Spinal cord (tissue), 10 donors: ENCODE data around the gene NHERF2. TPM values are rescaled to one million over a fixed set of nuclear protein-coding genes. Genes with fewer than 3 reads are reported as not detected.

Experiments used
- DNase-seq, 6 donors: peaks; one replicate each; pipeline versions ENCODE4 v3.0.0 to v3.0.0-alpha.2; 2013 to 2015; ENCODE audit warnings: low spot score in 6 of 6, low read depth in 4 of 6
- H3K27ac ChIP-seq: one replicate; pipeline ENCODE4 v1.5.1; 2013; ENCODE audit warnings: low read depth, low read length, control low read depth
- H3K27me3 ChIP-seq: one replicate; pipeline ENCODE4 v1.6.1; 2013; ENCODE audit warnings: low read length; ENCODE audit not compliant: control insufficient read depth, insufficient read depth
- H3K36me3 ChIP-seq: one replicate; pipeline ENCODE4 v1.6.1; 2013; ENCODE audit warnings: low read length; ENCODE audit not compliant: control insufficient read depth, insufficient read depth
- H3K4me1 ChIP-seq: one replicate; pipeline ENCODE4 v1.6.1; 2013; ENCODE audit warnings: low read length; ENCODE audit not compliant: control insufficient read depth, insufficient read depth
- H3K4me3 ChIP-seq: one replicate; pipeline ENCODE4 v1.5.1; 2013; ENCODE audit warnings: low read depth, low read length, control low read depth
- H3K9me3 ChIP-seq: one replicate; pipeline ENCODE4 v1.6.1; 2013; ENCODE audit warnings: low read length; ENCODE audit not compliant: control insufficient read depth, insufficient read depth
- WGBS: methylation state at CpG from one replicate; pipeline ENCODE4 v1.1.5; 2013; ENCODE audit warnings: missing lambda C conversion rate; ENCODE audit not compliant: insufficient coverage; 5-methylcytosine and 5-hydroxymethylcytosine counted together
- polyA plus RNA-seq, 2 donors: library from polyadenylated mRNA; unstranded; fragments of 120-200 nt; gene quantifications; one replicate each; pipeline ENCODE4 v1.2.1, GENCODE V29; 2013; ENCODE audit not compliant: insufficient read length in 2 of 2
- total RNA-seq, 2 donors: library from RNA; depleted of rRNA in 1 of 2; stranded (reverse); fragments of 120-200 nt in 1 of 2; fragments of >200 nt in 1 of 2; gene quantifications; one replicate each; pipeline versions ENCODE4 v1.2.3 to v1.2.4, GENCODE V29; 2013 to 2014
- donor health status: healthy.

Gene NHERF2
- total and polyA plus RNA-seq, 4 donors, result 25.6 to 95.7 (median 67.8) TPM

DNA sequence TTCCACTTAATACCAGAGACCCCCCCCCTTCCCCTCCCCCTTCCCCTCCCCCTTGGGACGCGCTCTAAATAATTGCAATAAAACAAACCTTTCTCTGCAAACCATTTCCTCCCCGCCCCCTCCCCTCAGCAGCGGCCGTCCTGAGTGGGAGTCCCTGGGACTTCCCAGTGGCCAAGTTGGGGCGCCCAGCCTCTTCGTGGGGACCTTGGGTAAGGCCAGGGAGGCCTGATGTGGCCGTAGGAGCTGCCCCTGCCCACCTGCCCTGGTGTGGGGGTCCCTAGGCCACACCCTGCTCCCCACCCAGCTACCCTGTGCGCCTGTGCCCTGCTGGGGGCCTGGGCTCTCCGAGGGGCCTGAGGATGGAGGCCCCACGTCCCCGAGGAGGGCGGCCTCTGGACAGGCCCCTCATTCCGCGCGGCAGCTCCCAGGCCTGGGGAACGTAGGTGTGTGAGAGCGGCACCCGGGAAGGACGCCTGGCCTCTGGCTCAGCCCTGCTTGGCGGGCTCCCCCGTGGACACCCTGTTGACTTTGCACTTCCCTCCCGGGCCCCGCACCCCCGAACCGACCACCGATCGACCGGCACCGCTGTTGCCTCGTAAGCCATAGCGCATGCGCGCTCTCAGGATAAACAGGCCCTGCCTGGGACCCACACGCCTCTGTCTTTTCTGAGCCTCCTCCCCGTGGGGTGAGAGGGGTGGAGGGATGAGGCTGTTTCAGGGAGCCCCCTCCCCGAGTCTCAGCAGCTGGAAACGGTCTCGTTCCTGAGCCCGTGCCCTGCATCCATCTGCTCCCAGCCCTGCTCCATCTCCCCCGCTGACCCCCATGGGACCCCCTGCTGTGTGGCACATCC, 11.9 kb downstream of the NHERF2 start:
- no peaks in the 10 kb centered on the region for H3K27me3 ChIP-seq
- peaks cover 94% of the 10 kb centered on the region for H3K36me3 ChIP-seq
- H3K9me3 ChIP-seq, result no peaks in the 10 kb centered on the region
- peaks cover 79% of the 10 kb centered on the region for H3K4me1 ChIP-seq
- 63% methylated on average over 25 of the region's 41 CpGs for WGBS
- no peak for DNase-seq
- H3K4me3 ChIP-seq, result no peak overlapping the region
- peak overlapping the region; percentile 57 for H3K27ac ChIP-seq

DNA sequence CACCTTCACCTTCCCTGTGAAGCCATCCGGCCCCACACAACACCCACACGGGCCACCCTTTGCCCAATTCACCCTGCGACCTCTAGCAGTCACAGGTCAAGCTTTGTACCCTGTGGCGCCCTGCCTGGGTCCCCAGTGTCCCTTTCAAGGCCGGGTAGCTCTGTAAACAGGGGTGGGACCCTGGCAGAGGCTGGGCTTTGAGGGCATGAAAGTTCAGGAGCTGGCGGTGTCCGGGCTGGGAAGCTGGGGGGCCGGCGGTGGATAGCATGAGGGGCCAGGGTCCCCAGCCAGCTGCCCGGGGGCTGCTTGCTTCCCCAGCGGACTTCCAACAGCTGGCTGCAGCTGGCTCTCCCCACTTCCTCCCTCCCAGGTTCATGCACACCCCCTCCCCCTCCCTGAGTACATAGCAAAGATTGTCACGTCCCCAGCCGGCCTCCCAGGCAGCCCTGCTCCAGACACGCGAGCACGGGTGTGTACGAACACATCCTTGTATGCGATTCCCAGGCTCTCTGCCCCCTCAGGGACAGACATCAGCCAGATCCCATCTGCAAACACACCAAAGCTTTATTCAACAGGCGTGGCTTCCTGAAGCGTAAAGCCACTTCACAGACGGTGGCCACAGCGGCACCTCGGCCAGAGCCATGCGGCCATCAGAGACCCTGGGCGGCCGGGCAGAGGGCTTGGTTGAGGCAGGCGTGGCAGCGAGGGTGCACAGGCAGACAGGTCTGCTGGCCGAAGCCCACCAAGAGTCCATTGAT, 12.8 kb downstream of the NHERF2 start:
- Histone ChIP-seq H3K9me3 (no peaks in the 10 kb centered on the region), H3K27me3 (no peaks in the 10 kb centered on the region), H3K27ac (peak overlapping the region; percentile 57), H3K4me3 (no peak overlapping the region), H3K36me3 (peaks cover 97% of the 10 kb centered on the region), H3K4me1 (peaks cover 77% of the 10 kb centered on the region)
- WGBS, result 65% methylated on average over 28 of the region's 29 CpGs
- DNase-seq, result no peak

DNA sequence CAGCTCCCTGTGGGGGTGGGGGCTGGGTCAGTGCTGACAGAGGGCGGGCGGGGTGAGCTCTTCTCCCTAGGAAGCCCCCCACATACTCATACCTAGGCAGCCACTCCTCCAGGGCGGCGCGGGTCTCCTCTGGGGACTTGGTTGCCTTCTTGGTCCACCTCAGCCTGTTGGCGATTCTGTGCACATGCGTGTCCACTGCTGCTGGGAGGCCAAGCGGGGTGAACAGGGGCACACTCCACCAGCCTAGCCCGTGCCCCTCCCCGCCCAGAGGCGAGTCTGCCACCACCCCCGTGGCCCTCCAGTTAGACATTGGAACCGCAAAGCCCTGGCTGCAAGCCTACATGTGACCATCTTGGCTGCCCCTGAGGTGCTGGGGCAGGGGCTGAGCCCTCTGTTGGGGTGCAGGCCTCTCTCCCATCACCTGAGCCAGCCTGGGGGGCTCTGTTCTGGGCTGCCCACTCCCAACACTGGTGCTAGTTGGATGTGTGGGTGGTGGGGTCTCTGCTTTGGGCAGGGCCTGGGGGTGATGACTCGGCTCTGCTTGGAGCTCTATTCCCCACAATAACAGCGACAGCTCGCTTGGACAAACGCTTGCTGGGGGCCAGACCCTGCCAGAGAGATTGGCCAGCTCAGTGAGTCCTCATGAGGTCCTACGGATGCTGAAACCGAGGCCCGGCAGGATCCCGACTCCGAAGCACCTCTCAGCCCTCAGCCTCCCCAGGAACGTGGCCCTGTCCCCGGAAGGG, 13.5 kb downstream of the NHERF2 start:
- Histone ChIP-seq H3K27ac (peak overlapping the region; percentile 33), H3K27me3 (no peaks in the 10 kb centered on the region), H3K36me3 (peaks cover 96% of the 10 kb centered on the region), H3K4me1 (peaks cover 72% of the 10 kb centered on the region), H3K9me3 (no peaks in the 10 kb centered on the region), H3K4me3 (no peak overlapping the region)
- 88% methylated on average over 23 of the region's 24 CpGs for WGBS
- no peak for DNase-seq

DNA sequence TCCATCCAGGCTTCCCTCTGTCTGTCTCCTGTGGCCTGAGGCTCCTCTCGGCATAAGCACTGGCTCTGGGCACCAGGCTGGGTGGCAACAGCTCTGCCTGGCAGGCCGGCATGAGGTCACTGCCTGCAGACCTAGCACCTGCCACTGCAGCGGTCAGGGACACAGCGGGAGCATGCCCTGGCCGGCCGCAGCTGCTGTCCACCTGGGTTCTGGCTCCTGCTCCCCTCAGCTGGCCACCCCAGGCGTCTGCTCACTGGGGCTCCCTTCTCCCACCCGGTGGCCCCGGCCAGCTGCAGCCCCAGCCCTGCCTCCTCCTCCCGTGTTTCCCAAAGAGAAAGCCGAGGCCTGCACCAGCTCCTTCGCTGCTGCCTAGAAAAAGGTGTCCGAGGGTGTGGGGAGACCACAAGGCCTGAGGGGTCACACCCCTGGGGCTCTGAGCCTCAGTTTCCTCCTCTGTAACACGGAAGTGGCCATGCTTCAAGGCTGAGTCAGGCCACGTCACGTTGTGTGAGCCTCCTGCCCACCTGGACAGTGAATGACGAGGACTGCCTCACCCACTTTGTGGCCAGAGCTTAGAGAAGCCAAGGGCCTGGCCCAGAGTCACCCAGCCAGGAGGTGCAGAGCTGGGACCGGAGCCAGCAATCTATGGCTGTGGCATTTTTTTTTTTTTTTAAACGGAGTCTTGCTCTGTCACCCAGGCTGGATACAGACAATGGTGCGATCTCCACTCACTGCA, 14.3 kb downstream of the NHERF2 start:
- no peaks in the 10 kb centered on the region for H3K9me3 ChIP-seq
- peaks cover 92% of the 10 kb centered on the region for H3K36me3 ChIP-seq
- DNase-seq, result no peak
- no peak overlapping the region for H3K27ac ChIP-seq
- no peaks in the 10 kb centered on the region for H3K27me3 ChIP-seq
- peaks cover 64% of the 10 kb centered on the region for H3K4me1 ChIP-seq
- WGBS, result 83% methylated on average over 20 of the region's 20 CpGs
- no peak overlapping the region for H3K4me3 ChIP-seq

DNA sequence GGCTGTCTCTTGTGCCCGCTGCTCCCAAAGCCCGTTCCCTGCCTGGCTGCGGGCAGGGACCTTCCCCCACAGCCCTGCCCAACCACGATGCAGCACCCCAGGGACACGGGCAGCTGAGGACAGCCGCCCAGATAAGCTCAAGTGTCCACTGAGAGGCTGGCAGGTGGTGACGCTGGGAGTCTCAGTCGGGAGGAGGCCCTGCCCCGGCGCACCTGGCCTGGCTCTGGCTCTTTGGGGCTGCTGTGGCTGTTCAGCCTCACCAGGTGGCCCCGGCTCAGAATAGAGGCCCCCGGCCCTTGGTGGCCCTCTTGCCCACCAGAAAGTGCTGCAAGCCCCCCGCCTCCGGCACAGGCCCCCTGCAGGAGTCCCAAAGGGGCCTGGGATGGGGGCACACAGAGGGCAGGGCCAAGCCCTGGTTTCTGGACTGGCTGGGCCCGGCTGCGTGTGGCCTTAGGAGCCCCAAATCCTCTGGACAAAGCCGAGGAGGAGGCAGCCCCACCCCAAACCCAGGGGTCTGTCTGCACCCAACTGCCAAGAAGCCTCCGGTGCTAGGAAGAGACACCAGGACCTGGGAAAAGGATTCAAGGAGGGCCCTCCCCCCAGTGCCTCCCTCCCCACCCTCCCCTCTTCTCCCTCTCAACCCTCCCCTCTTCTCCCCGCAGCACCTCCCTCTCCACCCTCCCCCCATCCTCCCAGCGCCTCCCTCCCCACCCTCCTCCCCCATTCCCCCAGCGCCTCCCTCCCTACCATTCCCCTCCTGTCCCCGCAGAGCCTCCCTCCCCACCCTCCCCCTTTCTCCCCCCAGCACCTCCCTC, 15.7 kb downstream of the NHERF2 start:
- Histone ChIP-seq H3K27me3 (no peaks in the 10 kb centered on the region), H3K4me1 (peaks cover 64% of the 10 kb centered on the region), H3K27ac (no peak overlapping the region), H3K4me3 (no peak overlapping the region), H3K9me3 (no peaks in the 10 kb centered on the region), H3K36me3 (peaks cover 81% of the 10 kb centered on the region)
- DNase-seq, result no peak
- 89% methylated on average over 17 of the region's 22 CpGs for WGBS

DNA sequence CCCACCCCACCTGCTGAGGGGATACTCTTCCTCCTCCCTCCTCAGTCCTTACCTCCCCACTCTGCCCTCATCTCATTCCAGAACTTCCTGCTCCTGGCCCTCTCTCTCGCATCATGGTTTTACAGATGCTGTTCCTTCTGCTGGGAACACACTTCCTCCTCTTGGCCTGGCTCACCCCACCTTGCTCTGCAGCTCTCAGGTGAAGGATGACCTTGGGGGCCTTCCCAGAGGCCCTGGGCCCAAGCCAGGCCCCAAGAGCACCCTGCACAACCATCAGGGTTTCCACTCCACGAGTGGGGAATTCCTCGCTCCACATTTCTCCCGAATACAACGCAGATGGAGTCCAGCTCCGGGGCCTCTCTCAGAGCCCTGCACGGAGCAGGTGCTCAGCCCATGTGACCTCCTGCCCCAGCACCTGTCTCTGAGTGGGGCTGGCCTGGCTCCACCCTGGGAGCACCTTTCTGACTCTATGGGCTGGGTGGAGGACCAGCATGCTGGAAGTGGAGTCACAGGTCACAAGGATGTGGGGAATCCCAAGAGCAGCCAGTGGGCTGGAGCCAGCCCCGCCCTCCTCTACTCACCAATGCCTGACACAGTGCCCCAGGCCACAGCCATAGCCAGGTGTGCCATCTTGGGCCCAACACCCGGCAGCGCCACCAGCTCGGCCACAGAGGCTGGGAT, 16.4 kb downstream of the NHERF2 start:
- H3K4me3 ChIP-seq, result no peak overlapping the region
- no peak for DNase-seq
- peaks cover 74% of the 10 kb centered on the region for H3K36me3 ChIP-seq
- H3K4me1 ChIP-seq, result peaks cover 58% of the 10 kb centered on the region
- 94% methylated on average over 11 of the region's 11 CpGs for WGBS
- no peaks in the 10 kb centered on the region for H3K27me3 ChIP-seq
- H3K27ac ChIP-seq, result no peak overlapping the region
- H3K9me3 ChIP-seq, result no peaks in the 10 kb centered on the region

DNA sequence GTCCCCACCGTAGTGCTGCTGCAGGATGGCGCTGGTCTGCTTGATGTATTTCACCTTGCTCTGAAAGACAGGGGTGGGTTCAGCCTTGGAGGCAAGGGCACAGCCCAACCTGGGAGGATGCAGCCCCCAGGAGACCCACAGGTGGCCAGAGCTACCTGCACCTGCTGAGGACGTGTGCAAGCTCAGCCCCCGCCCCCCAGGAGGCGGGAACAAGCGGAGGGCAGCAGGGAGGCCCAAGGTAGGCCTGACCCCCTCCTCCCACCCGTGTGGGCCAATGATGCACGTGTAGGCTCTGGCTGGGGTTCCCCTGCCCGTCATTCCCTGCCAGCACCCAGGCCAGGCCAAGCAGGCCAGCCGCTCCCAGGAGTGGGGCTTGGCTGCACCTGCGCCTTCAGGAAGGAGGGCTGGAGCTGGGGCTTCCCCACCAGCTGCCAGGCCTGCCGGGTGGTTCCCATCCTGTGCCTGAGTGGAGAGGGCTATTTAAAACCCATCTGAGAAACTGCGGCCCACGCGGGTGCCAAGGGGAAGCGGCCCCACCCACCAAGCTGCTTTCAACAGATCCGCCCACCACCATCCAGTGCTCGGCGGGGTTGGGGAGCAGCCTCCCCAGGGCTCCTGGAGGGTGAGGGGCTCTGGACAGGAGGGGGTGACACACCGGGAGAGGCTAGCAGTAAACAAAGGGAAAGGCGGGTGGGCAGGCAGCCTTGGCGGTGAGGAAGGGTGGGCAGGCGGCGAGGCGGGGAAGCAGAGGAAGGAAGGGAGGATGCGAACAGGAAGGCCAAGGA, 17.2 kb downstream of the NHERF2 start:
- whole genome bisulfite sequencing, result 83% methylated on average over 19 of the region's 26 CpGs
- H3K4me1 ChIP-seq, result peaks cover 60% of the 10 kb centered on the region
- DNase-seq, result no peak
- no peaks in the 10 kb centered on the region for H3K27me3 ChIP-seq
- no peak overlapping the region for H3K4me3 ChIP-seq
- peaks cover 67% of the 10 kb centered on the region for H3K36me3 ChIP-seq
- H3K9me3 ChIP-seq, result no peaks in the 10 kb centered on the region
- H3K27ac ChIP-seq, result no peak overlapping the region

DNA sequence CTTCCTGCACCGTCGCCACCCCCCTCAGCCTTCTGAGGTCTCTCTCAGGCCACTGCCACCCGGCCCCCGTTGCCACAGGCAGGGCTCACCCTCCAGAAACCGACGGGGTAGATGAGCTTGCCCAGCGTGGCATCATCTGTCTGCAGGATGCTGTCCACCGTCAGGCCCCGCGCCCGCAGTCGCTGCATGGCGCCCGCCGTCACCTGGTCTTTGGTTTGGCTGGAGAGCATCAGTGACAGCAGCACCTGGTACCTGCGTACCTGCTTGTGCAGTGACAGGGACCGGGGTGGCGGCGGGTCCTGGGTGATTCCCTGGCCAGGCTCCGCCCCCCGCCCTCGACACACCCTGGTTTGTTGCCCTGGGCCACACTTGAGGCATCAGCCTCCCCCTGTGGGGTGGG, 17.8 kb downstream of the NHERF2 start:
- Histone ChIP-seq H3K36me3 (peaks cover 63% of the 10 kb centered on the region), H3K4me1 (peaks cover 55% of the 10 kb centered on the region), H3K27ac (no peak overlapping the region), H3K4me3 (no peak overlapping the region), H3K9me3 (no peaks in the 10 kb centered on the region), H3K27me3 (no peaks in the 10 kb centered on the region)
- 95% methylated on average over 17 of the region's 22 CpGs for WGBS
- DNase-seq, result no peak
